PFSK-1 (cell line): Measurements from ENCODE around the gene PLIN3.

Source experiments
- FOXP2 ChIP-seq: optimal IDR thresholded peaks from 2 replicates; pipeline ENCODE3; 2011; ENCODE audit warnings: borderline replicate concordance, control low read depth, inconsistent platforms; ENCODE audit not compliant: insufficient read depth; ENCODE audit errors: extremely low read length, extremely low read depth
- POLR2AphosphoS5 ChIP-seq: IDR thresholded peaks from 2 replicates; pipeline ENCODE4 v1.6.1; 2012; ENCODE audit warnings: low read depth, mild to moderate bottlenecking, control low read depth, low read length, moderate library complexity
- REST ChIP-seq, 2 experiments: IDR thresholded peaks; 2 replicates each; pipeline versions ENCODE4 v1.6.1 to v1.8.0; 2011 to 2012; ENCODE audit warnings: low read depth in 2 of 2, low read length in 2 of 2, control low read depth in 1 of 2, inconsistent platforms in 1 of 2, mild to moderate bottlenecking in 1 of 2, moderate library complexity in 1 of 2; ENCODE audit not compliant: insufficient read depth in 1 of 2
- SIN3A ChIP-seq: IDR thresholded peaks from 2 replicates; pipeline ENCODE4 v1.6.1; 2012; ENCODE audit warnings: mild to moderate bottlenecking, low read length, moderate library complexity, borderline replicate concordance; ENCODE audit not compliant: insufficient read depth
- TAF1 ChIP-seq: IDR thresholded peaks from 2 replicates; pipeline ENCODE4 v1.6.1; 2012; ENCODE audit warnings: low read length, control low read depth, borderline replicate concordance; ENCODE audit not compliant: insufficient read depth

GRCh38 chr19:4800591-4801081, 66.8 kb downstream of the PLIN3 start:
- TF ChIP-seq TAF1 (no peak), FOXP2 (no peak), POLR2AphosphoS5 (no peak), REST (IDR thresholded peaks at IDR 0.05; ENCODE audit: insufficient read depth in 1 of 2, low read depth in 2 of 2, low read length in 2 of 2) (no peak), SIN3A (no peak)
